Adrenal gland (tissue), 12 donors: ENCODE results near the gene NRXN3. TPM values are rescaled to one million over a fixed set of nuclear protein-coding genes. Genes with fewer than 3 reads are reported as not detected.

Source experiments
- DNase-seq, 7 donors: peaks; one replicate each; pipeline ENCODE4 v3.0.0-alpha.2; 2019 to 2020
- H3K27ac ChIP-seq, 5 donors: fragments of 200-600 bp; sonication (generic) in 4 of 5; 1 replicate in 3 of 5; 2 replicates in 2 of 5; pipeline versions ENCODE4 v1.5.1 to v1.8.0; 2016 to 2020; ENCODE audit warnings: mild to moderate bottlenecking in 1 of 5
- H3K27me3 ChIP-seq: fragments of 200-600 bp; 2 replicates; pipeline ENCODE4 v1.8.0; 2021
- H3K36me3 ChIP-seq, 2 donors: fragments of 200-600 bp; replicated peaks in 1 of 2; 1 replicate in 1 of 2; 2 replicates in 1 of 2; pipeline versions ENCODE4 v1.5.1 to v1.8.0; 2018 to 2022
- H3K4me1 ChIP-seq, 2 donors: fragments of 200-600 bp; replicated peaks in 1 of 2; 1 replicate in 1 of 2; 2 replicates in 1 of 2; pipeline versions ENCODE4 v1.5.1 to v1.8.0; 2018 to 2021
- H3K4me3 ChIP-seq, 4 donors: fragments of 200-600 bp; sonication (generic) in 3 of 4; one replicate each; pipeline ENCODE4 v1.5.1; 2016 to 2018
- H3K9me3 ChIP-seq, 3 donors: fragments of 200-600 bp; sonication (generic) in 1 of 3; replicated peaks in 1 of 3; 1 replicate in 2 of 3; 2 replicates in 1 of 3; pipeline versions ENCODE4 v1.5.1 to v1.8.0; 2016 to 2021
- CTCF ChIP-seq, 6 experiments: fragments of 450-650 bp in 4 of 6; fragments of 200-600 bp in 2 of 6; sonication (generic) in 1 of 6; IDR thresholded peaks; 1 replicate in 5 of 6; 2 replicates in 1 of 6; pipeline versions ENCODE4 v1.5.1 to v1.8.0; 2016 to 2021; ENCODE audit warnings: antibody characterized with exemption in 6 of 6, mild to moderate bottlenecking in 2 of 6, moderate library complexity in 1 of 6
- POLR2A ChIP-seq, 2 donors: fragments of 450-650 bp; IDR thresholded peaks; one replicate each; pipeline ENCODE4 v1.6.1; 2017; ENCODE audit warnings: antibody characterized with exemption in 2 of 2, mild to moderate bottlenecking in 2 of 2, moderate library complexity in 1 of 2
- WGBS, 4 donors: extraction: QIAGEN DNeasy Blood & Tissue Kit in 2 of 4; methylation state at CpG; one replicate each; pipeline versions ENCODE4 v1.1.5 to v1.1.7; 2013 to 2017; 5-methylcytosine and 5-hydroxymethylcytosine counted together
- intact Hi-C, 2 donors: fragments of 100-400 bp; cut with DNase I; formaldehyde crosslinking; loops; one replicate each; pipeline versions ENCODE4 v1.14.1 to v1.15.0; 2022 to 2023
- polyA plus RNA-seq, 3 donors: library from polyadenylated mRNA; stranded (reverse); fragments of 200-250 nt in 2 of 3; fragments of 350-450 nt in 1 of 3; fragmentation: Illumina TruSeq in 1 of 3; extraction: RNeasy Lipid Tissue Mini Kit (QIAGEN cat#74804) in 1 of 3; gene quantifications; one replicate each; pipeline ENCODE4 v1.2.3, GENCODE V29; 2013 to 2014
- total RNA-seq, 9 donors: library from RNA; depleted of rRNA in 4 of 9; stranded (reverse); fragments of >200 nt in 4 of 9; fragments of 120-200 nt in 1 of 9; fragmentation: NEBNext Ultra II Directional in 1 of 9; extraction: Animal tissue kit (Norgen Biotek cat#: 25700) in 1 of 9; gene quantifications; one replicate each; pipeline versions ENCODE4 v1.1.0 to v1.2.4, GENCODE V29; 2013 to 2023
- donor health status: healthy with polysubstance abuse.
- donor health status: Bipolar disorder and iron deficiency.
- donor health status: DM: yes; HTN: yes; CAD: no.
- donor health status: DM: no; HTN: no; CAD: no.
- donor health status: DM: no; HTN: no; CAD: no.
- donor health status: DM: yes; HTN: yes; CAD: no.

NRXN3 gene
- total and polyA plus RNA-seq, 12 donors = 0.09 to 8.5 (median 1.6) TPM

GRCh38 chr14:79570648-79571047 lies 1400.5 kb downstream of the NRXN3 start:
- 58 to 67% (median 66%) methylated on average over 1 of the region's 1 CpG for WGBS, 4 donors
- no peak overlapping the region for H3K27ac ChIP-seq
- H3K27me3 ChIP-seq = no peaks in the 10 kb centered on the region
- no peaks in the 10 kb centered on the region for H3K36me3 ChIP-seq
- no peak overlapping the region for H3K4me3 ChIP-seq
- TF ChIP-seq POLR2A (IDR thresholded peaks at IDR 0.05) = no peak
- no peak for TF ChIP-seq CTCF (IDR thresholded peaks at IDR 0.05)
- no peaks in the 10 kb centered on the region for H3K9me3 ChIP-seq
- intact Hi-C loops = no loop called here
- no peaks in the 10 kb centered on the region for H3K4me1 ChIP-seq
- no peak for DNase-seq

- H3K27ac ChIP-seq = no peak overlapping the region
- H3K9me3 ChIP-seq = no peaks in the 10 kb centered on the region
- intact Hi-C loops = no loop called here
- no peak for DNase-seq
- TF ChIP-seq CTCF (IDR thresholded peaks at IDR 0.05) = no peak
- TF ChIP-seq POLR2A (IDR thresholded peaks at IDR 0.05) = no peak
- H3K36me3 ChIP-seq = no peaks in the 10 kb centered on the region
- 47 to 59% (median 52%) methylated on average over 4 of the region's 4 CpGs for WGBS, 4 donors
- H3K27me3 ChIP-seq = no peaks in the 10 kb centered on the region
- no peak overlapping the region for H3K4me3 ChIP-seq
- peaks cover 0 to 4% of the 10 kb centered on the region in 2 donors for H3K4me1 ChIP-seq
Observed at GRCh38 chr14:79571366-79571765, 1401.2 kb downstream of the NRXN3 start.

- Histone ChIP-seq H3K9me3 (no peaks in the 10 kb centered on the region), H3K27me3 (no peaks in the 10 kb centered on the region), H3K4me3 (no peak overlapping the region), H3K36me3 (no peaks in the 10 kb centered on the region), H3K4me1 (peaks cover 0 to 7% of the 10 kb centered on the region in 2 donors), H3K27ac (no peak overlapping the region)
- no peak for TF ChIP-seq CTCF (IDR thresholded peaks at IDR 0.05)
- no peak for TF ChIP-seq POLR2A (IDR thresholded peaks at IDR 0.05)
- peak in 4 of 7 donors; percentile 13 to 60 (median 16) for DNase-seq
- intact Hi-C loops = no loop called here
- WGBS, 4 donors = 33 to 36% (median 34%) methylated on average over 2 of the region's 2 CpGs
Observed at GRCh38 chr14:79573486-79573885, 1403.3 kb downstream of the NRXN3 start.

GRCh38 chr14:79575032-79575431 lies 1404.9 kb downstream of the NRXN3 start:
- intact Hi-C loops = no loop called here
- H3K9me3 ChIP-seq = no peaks in the 10 kb centered on the region
- H3K4me1 ChIP-seq = peaks cover 0 to 7% of the 10 kb centered on the region in 2 donors
- no peaks in the 10 kb centered on the region for H3K27me3 ChIP-seq
- H3K27ac ChIP-seq = no peak overlapping the region
- 63 to 69% (median 66%) methylated on average over 4 of the region's 4 CpGs for WGBS, 4 donors
- TF ChIP-seq CTCF (IDR thresholded peaks at IDR 0.05) = no peak
- TF ChIP-seq POLR2A (IDR thresholded peaks at IDR 0.05) = no peak
- no peak for DNase-seq
- H3K4me3 ChIP-seq = no peak overlapping the region
- no peaks in the 10 kb centered on the region for H3K36me3 ChIP-seq
